Breast epithelium (tissue), 3 donors: ENCODE data around the gene SCN5A.

ENCODE experiments used
- POLR2A ChIP-seq: fragments of 450-650 bp; IDR thresholded peaks from one replicate; pipeline ENCODE4 v1.6.1; 2016; ENCODE audit warnings: antibody characterized with exemption, mild to moderate bottlenecking, moderate library complexity
- POLR2AphosphoS5 ChIP-seq, 3 donors: sonication (generic); formaldehyde crosslinking; IDR thresholded peaks; one replicate each; pipeline ENCODE4 v1.6.1; 2017; ENCODE audit warnings: antibody characterized with exemption in 3 of 3
- TF ChIP-seq, protein P1 (sequence below), 3 donors: fragments of 450-650 bp; IDR thresholded peaks; one replicate each; pipeline ENCODE4 v1.5.1; 2016 to 2017; ENCODE audit warnings: antibody characterized with exemption in 3 of 3, mild to moderate bottlenecking in 3 of 3, moderate library complexity in 3 of 3

DNA sequence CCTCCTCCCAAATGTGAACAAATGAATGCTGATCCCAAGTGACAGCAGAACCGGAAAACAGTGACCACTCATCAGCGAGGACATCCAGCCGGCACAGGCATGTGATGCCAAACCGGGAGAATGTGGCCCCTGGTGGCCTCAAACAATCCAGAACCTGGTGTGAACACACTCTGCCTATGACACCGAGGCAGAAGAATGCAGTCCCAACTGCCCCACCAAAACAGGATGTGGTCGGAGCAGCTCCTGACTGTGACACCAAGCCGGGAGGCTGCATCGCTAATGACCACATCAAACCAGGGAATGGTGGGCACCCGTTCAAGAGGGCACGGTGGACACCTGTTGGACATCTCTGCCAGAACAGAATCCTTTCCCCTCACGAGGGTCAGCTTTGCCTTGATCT lies 15.4 kb downstream of the SCN5A start:
- TF ChIP-seq, protein P1, sequence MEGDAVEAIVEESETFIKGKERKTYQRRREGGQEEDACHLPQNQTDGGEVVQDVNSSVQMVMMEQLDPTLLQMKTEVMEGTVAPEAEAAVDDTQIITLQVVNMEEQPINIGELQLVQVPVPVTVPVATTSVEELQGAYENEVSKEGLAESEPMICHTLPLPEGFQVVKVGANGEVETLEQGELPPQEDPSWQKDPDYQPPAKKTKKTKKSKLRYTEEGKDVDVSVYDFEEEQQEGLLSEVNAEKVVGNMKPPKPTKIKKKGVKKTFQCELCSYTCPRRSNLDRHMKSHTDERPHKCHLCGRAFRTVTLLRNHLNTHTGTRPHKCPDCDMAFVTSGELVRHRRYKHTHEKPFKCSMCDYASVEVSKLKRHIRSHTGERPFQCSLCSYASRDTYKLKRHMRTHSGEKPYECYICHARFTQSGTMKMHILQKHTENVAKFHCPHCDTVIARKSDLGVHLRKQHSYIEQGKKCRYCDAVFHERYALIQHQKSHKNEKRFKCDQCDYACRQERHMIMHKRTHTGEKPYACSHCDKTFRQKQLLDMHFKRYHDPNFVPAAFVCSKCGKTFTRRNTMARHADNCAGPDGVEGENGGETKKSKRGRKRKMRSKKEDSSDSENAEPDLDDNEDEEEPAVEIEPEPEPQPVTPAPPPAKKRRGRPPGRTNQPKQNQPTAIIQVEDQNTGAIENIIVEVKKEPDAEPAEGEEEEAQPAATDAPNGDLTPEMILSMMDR (IDR thresholded peaks at IDR 0.05): no peak
- TF ChIP-seq POLR2A: no peak
- TF ChIP-seq POLR2AphosphoS5 (IDR thresholded peaks at IDR 0.05): no peak
